Colonic mucosa (tissue), 4 donors: ENCODE data around the gene STAT5A. TPM values are rescaled to one million over a fixed set of nuclear protein-coding genes. Genes with fewer than 3 reads are reported as not detected.

ENCODE experiments used
- DNase-seq: peaks from one replicate; pipeline ENCODE4 v3.0.0-alpha.2; 2020
- H3K27ac ChIP-seq: fragments of 200-600 bp; one replicate; pipeline ENCODE4 v1.8.0; 2021
- H3K27me3 ChIP-seq: fragments of 200-600 bp; one replicate; pipeline ENCODE4 v1.8.0; 2021
- H3K36me3 ChIP-seq: fragments of 200-600 bp; one replicate; pipeline ENCODE4 v1.8.0; 2021
- H3K4me1 ChIP-seq: fragments of 200-600 bp; one replicate; pipeline ENCODE4 v1.8.0; 2021; ENCODE audit warnings: mild to moderate bottlenecking
- H3K4me3 ChIP-seq: fragments of 200-600 bp; one replicate; pipeline ENCODE4 v1.8.0; 2021
- H3K9ac ChIP-seq, 2 donors: one replicate each; pipeline ENCODE4 v1.7.0; 2013; ENCODE audit warnings: control low read depth in 2 of 2, low read depth in 2 of 2, low read length in 2 of 2
- H3K9me3 ChIP-seq: fragments of 200-600 bp; one replicate; pipeline ENCODE4 v1.8.0; 2021
- intact Hi-C: fragments of 100-400 bp; cut with DNase I; formaldehyde crosslinking; loops from one replicate; pipeline ENCODE4 v1.14.1; 2022
- total RNA-seq, 2 donors: library from RNA; stranded (reverse); fragmentation: NEBNext Ultra II Directional in 1 of 2; extraction: Animal tissue kit (Norgen Biotek cat#: 25700) in 1 of 2; gene quantifications; one replicate each; pipeline ENCODE4 v1.2.1, GENCODE V29; 2021
- TF ChIP-seq, protein P1 (sequence below): fragments of 200-600 bp; IDR thresholded peaks from one replicate; pipeline ENCODE4 v1.8.0; 2022; ENCODE audit warnings: antibody characterized with exemption, mild to moderate bottlenecking
- donor health status: healthy.
- donor health status: DM: no; HTN: no; CAD: no.
- donor health status: DM: no; HTN: no; CAD: no.

STAT5A gene
- total RNA-seq, 2 donors from 2014 or later: 22.0 to 22.4 TPM

DNA sequence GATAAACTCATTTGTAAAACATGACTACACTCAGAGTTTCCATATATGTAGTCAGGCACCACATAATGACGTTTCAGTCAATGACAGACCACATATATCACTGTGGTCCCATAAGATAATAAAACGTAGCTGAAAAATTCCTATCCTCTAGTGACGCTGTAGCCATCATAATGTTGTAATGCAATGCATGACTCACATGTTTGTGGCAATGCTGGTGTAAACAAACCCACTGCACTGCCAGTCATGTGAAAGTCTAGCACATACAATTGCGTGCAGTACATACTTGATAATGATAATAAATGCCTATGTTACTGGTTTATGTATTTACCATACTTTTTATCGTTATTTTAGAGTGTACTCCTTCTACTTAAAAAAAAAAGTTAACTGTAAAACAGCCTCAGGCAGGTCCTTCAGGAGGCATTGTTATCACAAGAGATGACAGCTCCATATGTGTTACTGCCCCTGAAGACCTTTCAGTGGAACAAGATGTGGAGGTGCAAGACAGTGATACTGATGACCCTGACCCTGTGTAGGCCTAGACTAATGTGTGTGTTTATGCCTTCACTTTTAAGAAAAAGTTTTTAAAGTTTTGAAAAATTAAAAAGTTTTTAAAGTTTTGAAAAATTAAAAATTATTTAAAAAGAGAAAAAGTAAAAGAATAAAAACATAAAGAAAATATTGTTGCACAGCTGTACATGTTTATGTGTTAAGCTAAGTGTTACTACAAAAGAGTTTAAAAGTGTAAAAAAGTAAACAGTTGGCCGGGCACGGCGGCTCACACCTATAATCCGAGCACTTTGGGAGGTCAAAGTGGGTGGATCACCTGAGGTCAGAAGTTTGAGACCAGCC lies 21.2 kb upstream of the STAT5A start:
- no peak for DNase-seq
- no peak overlapping the region for H3K4me3 ChIP-seq
- TF ChIP-seq, protein P1, sequence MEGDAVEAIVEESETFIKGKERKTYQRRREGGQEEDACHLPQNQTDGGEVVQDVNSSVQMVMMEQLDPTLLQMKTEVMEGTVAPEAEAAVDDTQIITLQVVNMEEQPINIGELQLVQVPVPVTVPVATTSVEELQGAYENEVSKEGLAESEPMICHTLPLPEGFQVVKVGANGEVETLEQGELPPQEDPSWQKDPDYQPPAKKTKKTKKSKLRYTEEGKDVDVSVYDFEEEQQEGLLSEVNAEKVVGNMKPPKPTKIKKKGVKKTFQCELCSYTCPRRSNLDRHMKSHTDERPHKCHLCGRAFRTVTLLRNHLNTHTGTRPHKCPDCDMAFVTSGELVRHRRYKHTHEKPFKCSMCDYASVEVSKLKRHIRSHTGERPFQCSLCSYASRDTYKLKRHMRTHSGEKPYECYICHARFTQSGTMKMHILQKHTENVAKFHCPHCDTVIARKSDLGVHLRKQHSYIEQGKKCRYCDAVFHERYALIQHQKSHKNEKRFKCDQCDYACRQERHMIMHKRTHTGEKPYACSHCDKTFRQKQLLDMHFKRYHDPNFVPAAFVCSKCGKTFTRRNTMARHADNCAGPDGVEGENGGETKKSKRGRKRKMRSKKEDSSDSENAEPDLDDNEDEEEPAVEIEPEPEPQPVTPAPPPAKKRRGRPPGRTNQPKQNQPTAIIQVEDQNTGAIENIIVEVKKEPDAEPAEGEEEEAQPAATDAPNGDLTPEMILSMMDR: no peak
- intact Hi-C loops: no loop called here
- H3K4me1 ChIP-seq: no peaks in the 10 kb centered on the region
- no peaks in the 10 kb centered on the region for H3K9me3 ChIP-seq
- H3K9ac ChIP-seq: no peak overlapping the region
- no peak overlapping the region for H3K27ac ChIP-seq
- no peaks in the 10 kb centered on the region for H3K27me3 ChIP-seq
- H3K36me3 ChIP-seq: no peaks in the 10 kb centered on the region

DNA sequence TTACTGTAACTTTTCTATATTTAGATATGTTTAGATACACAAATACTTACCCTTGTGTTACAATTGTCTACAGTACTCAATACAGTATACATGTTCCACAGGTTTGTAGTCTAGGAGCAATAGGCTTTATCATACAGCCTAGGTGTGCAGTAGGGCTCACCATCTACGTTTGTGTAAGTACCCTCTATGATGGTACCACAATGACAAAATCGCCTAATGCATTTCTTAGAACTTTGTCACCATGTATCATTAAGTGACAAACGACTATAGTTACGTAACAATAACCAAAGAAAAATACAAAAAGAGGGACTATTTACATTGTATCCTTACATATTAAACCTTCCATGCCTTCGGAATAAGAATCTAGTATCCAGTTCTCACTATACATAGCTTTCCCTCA lies 20.1 kb upstream of the STAT5A start:
- TF ChIP-seq, protein P1: no peak
- DNase-seq: no peak
- H3K4me1 ChIP-seq: peaks cover under 1% of the 10 kb centered on the region

DNA sequence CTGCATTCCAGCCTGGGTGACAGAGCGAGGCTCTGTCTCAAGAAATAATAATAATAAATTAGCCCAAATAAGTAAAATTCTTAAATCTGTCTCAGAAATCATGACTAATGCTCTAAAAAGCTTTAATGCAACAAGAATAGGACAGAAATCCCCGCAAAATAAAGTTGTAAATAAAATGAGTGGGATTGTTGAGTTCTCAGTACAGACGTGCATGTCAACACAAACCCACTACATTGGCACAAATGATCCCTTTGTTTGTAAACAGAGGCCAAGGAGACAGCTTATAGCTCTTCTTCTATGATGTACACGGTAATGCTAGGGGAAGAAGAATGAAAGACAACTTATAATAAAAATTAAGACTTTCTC lies 18.1 kb upstream of the STAT5A start:
- no peaks in the 10 kb centered on the region for H3K9me3 ChIP-seq
- no peak overlapping the region for H3K9ac ChIP-seq
- H3K4me3 ChIP-seq: no peak overlapping the region
- peaks cover 7% of the 10 kb centered on the region for H3K4me1 ChIP-seq
- intact Hi-C loops: no loop called here
- no peak for DNase-seq
- H3K36me3 ChIP-seq: no peaks in the 10 kb centered on the region
- no peak overlapping the region for H3K27ac ChIP-seq
- no peaks in the 10 kb centered on the region for H3K27me3 ChIP-seq
- TF ChIP-seq, protein P1: no peak

More for the DNA sequence above, 20.1 kb upstream of the STAT5A start:
- H3K27ac ChIP-seq: no peak overlapping the region
- no peak overlapping the region for H3K4me3 ChIP-seq
- H3K27me3 ChIP-seq: no peaks in the 10 kb centered on the region
- no peak overlapping the region for H3K9ac ChIP-seq
- no peaks in the 10 kb centered on the region for H3K36me3 ChIP-seq
- H3K9me3 ChIP-seq: no peaks in the 10 kb centered on the region
- intact Hi-C loops: no loop called here

DNA sequence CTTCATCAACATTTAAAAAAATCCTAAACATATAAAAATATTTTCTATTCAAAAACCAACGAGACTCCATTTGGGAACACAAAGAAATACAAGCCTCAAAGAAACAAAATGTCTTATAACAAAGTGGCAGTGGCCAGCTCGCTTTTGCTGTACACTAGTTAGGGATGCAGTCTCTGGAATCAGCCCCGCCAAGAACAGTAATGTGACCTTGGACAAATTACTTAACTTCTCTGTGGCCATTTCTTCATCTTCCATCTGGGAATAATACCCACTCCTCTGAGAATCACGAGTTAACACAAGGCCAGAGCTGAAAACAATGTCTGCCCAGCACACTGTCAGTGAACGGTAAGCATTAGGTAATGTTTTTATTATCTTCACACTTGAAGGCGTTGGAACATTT lies 17.7 kb upstream of the STAT5A start:
- Histone ChIP-seq H3K9ac (no peak overlapping the region), H3K9me3 (no peaks in the 10 kb centered on the region), H3K4me1 (peaks cover 7% of the 10 kb centered on the region), H3K36me3 (no peaks in the 10 kb centered on the region), H3K27me3 (no peaks in the 10 kb centered on the region), H3K4me3 (no peak overlapping the region), H3K27ac (no peak overlapping the region)
- TF ChIP-seq, protein P1: no peak
- no peak for DNase-seq
- intact Hi-C loops: no loop called here

DNA sequence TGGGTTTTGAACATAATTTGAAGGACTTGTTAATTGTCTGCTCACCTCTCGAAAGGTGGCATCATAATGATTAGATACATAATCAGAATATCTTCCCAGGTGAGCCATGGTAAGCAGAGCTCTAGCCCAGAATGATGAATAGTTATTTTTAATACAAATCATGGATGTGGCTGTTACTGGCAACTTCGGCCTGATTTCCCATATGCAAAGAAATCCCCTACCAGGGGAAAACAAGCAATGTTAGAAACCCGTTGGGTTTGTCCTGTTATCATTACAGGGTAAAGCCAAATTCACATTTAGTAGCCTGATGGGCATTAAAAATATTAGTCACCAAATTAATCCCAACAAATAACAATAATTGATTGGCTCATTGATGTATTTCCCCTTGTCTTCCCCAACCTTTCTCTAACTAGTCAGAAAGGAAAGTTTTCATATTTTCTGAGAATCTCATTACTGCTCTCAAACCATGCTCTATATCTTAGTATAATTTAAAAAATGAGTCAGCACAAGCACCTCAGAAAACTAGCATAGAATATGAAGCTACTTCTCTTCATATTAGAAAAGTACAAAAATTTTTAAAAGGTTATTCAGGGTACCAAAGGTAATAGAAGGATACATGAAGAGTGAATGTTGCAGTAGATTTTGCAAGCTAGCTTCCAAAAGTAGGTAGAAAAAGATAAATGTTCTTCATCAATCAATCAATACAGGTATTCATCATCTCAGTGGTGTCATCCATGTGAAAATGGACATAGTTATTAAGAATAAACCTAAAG lies 17.1 kb upstream of the STAT5A start:
- Histone ChIP-seq H3K4me1 (peaks cover 7% of the 10 kb centered on the region), H3K9me3 (no peaks in the 10 kb centered on the region), H3K4me3 (no peak overlapping the region), H3K27ac (no peak overlapping the region), H3K36me3 (no peaks in the 10 kb centered on the region), H3K27me3 (no peaks in the 10 kb centered on the region), H3K9ac (no peak overlapping the region)
- TF ChIP-seq, protein P1: no peak
- no peak for DNase-seq
- intact Hi-C loops: no loop called here
